Urinary bladder (tissue), 4 donors: ENCODE measurements around the gene SLC12A3. TPM values are rescaled to one million over a fixed set of nuclear protein-coding genes. Genes with fewer than 3 reads are reported as not detected.

Experiments used
- DNase-seq: peaks from one replicate; pipeline ENCODE4 v3.0.0-alpha.2; 2015; ENCODE audit errors: extremely low spot score
- H3K27ac ChIP-seq: one replicate; pipeline ENCODE4 v1.5.1; 2013; ENCODE audit warnings: low read depth, mild to moderate bottlenecking, moderate library complexity
- H3K36me3 ChIP-seq: one replicate; pipeline ENCODE4 v1.6.1; 2013; ENCODE audit warnings: mild to moderate bottlenecking, moderate library complexity; ENCODE audit not compliant: insufficient read depth
- H3K4me1 ChIP-seq: one replicate; pipeline ENCODE4 v1.6.1; 2013; ENCODE audit warnings: mild to moderate bottlenecking, moderate library complexity; ENCODE audit not compliant: insufficient read depth
- H3K4me3 ChIP-seq: one replicate; pipeline ENCODE4 v1.5.1; 2013; ENCODE audit warnings: low read depth, low read length
- WGBS: extraction: QIAGEN DNeasy Blood & Tissue Kit; methylation state at CpG from one replicate; pipeline ENCODE4 v1.1.7; 2013; 5-methylcytosine and 5-hydroxymethylcytosine counted together
- polyA plus RNA-seq: library from polyadenylated mRNA; stranded (reverse); fragments of 200-250 nt; gene quantifications from one replicate; pipeline ENCODE4 v1.2.3, GENCODE V29; 2013
- total RNA-seq: library from RNA; depleted of rRNA; stranded (reverse); fragments of >200 nt; gene quantifications from one replicate; pipeline ENCODE4 v1.2.3, GENCODE V29; 2014
- donor health status: healthy with polysubstance abuse.
- donor health status: healthy.

The SLC12A3 gene
- 0.16 TPM for total RNA-seq
- 0.06 TPM for polyA plus RNA-seq

GRCh38 chr16:56864960-56865359, at the start of gene SLC12A3:
Gene SLC12A3, plus strand, starts transcription at chr16:56865207. Its CDS starts 29 bp downstream, at chr16:56865236.
- no peak within 1 kb of the TSS for H3K4me3 ChIP-seq
- no peaks in the 10 kb centered on the region for H3K4me1 ChIP-seq
- H3K36me3 ChIP-seq, result no peaks in the 10 kb centered on the region
- no peak within 1 kb of the TSS for H3K27ac ChIP-seq
- DNase-seq, result no peak
- 73% methylated on average over 12 of the region's 12 CpGs for WGBS

GRCh38 chr16:56815721-56816120, 49.3 kb upstream of the SLC12A3 start:
- no peaks in the 10 kb centered on the region for H3K4me1 ChIP-seq
- no peaks in the 10 kb centered on the region for H3K36me3 ChIP-seq
- no peak overlapping the region for H3K27ac ChIP-seq
- DNase-seq, result no peak
- H3K4me3 ChIP-seq, result no peak overlapping the region

GRCh38 chr16:56817056-56817455, 48.0 kb upstream of the SLC12A3 start:
- Histone ChIP-seq H3K4me3 (no peak overlapping the region), H3K36me3 (no peaks in the 10 kb centered on the region), H3K27ac (no peak overlapping the region), H3K4me1 (no peaks in the 10 kb centered on the region)
- no peak for DNase-seq

- Histone ChIP-seq H3K27ac (no peak overlapping the region), H3K36me3 (no peaks in the 10 kb centered on the region), H3K4me3 (no peak overlapping the region), H3K4me1 (no peaks in the 10 kb centered on the region)
- WGBS, result 93% methylated on average over 1 of the region's 1 CpG
- no peak for DNase-seq
These were observed 47.1 kb upstream of the SLC12A3 start for GRCh38 chr16:56817938-56818337.

- DNase-seq, result no peak
- Histone ChIP-seq H3K4me3 (no peak overlapping the region), H3K4me1 (no peaks in the 10 kb centered on the region), H3K27ac (no peak overlapping the region), H3K36me3 (no peaks in the 10 kb centered on the region)
- WGBS, result 88% methylated on average over 12 of the region's 12 CpGs
These were observed 41.8 kb upstream of the SLC12A3 start for GRCh38 chr16:56823081-56823733.

GRCh38 chr16:56824331-56824730, 40.7 kb upstream of the SLC12A3 start:
- 77% methylated on average over 3 of the region's 3 CpGs for WGBS
- Histone ChIP-seq H3K4me3 (no peak overlapping the region), H3K27ac (no peak overlapping the region), H3K36me3 (no peaks in the 10 kb centered on the region), H3K4me1 (no peaks in the 10 kb centered on the region)
- DNase-seq, result no peak

GRCh38 chr16:56824804-56825203, 40.2 kb upstream of the SLC12A3 start:
- no peak overlapping the region for H3K4me3 ChIP-seq
- no peaks in the 10 kb centered on the region for H3K36me3 ChIP-seq
- no peak for DNase-seq
- H3K4me1 ChIP-seq, result no peaks in the 10 kb centered on the region
- WGBS, result 93% methylated on average over 3 of the region's 3 CpGs
- no peak overlapping the region for H3K27ac ChIP-seq

- Histone ChIP-seq H3K27ac (no peak overlapping the region), H3K36me3 (no peaks in the 10 kb centered on the region), H3K4me1 (no peaks in the 10 kb centered on the region), H3K4me3 (no peak overlapping the region)
- DNase-seq, result no peak
These were observed 39.2 kb upstream of the SLC12A3 start for GRCh38 chr16:56825826-56826225.

GRCh38 chr16:56828647-56829046, 36.4 kb upstream of the SLC12A3 start:
- H3K4me1 ChIP-seq, result no peaks in the 10 kb centered on the region
- H3K36me3 ChIP-seq, result no peaks in the 10 kb centered on the region
- 98% methylated on average over 1 of the region's 1 CpG for WGBS

GRCh38 chr16:56830669-56831068, 34.3 kb upstream of the SLC12A3 start:
- H3K4me1 ChIP-seq, result no peaks in the 10 kb centered on the region
- no peak overlapping the region for H3K4me3 ChIP-seq
- 62% methylated on average over 2 of the region's 2 CpGs for WGBS
- DNase-seq, result no peak
- H3K36me3 ChIP-seq, result no peaks in the 10 kb centered on the region
- H3K27ac ChIP-seq, result no peak overlapping the region

More at GRCh38 chr16:56828647-56829046, 36.4 kb upstream of the SLC12A3 start:
- Histone ChIP-seq H3K4me3 (no peak overlapping the region), H3K27ac (no peak overlapping the region)
- no peak for DNase-seq

GRCh38 chr16:56832768-56833167, 32.2 kb upstream of the SLC12A3 start:
- no peaks in the 10 kb centered on the region for H3K4me1 ChIP-seq
- H3K4me3 ChIP-seq, result no peak overlapping the region
- H3K36me3 ChIP-seq, result no peaks in the 10 kb centered on the region
- no peak for DNase-seq
- no peak overlapping the region for H3K27ac ChIP-seq

GRCh38 chr16:56833243-56833970, 31.6 kb upstream of the SLC12A3 start:
- Histone ChIP-seq H3K27ac (no peak overlapping the region), H3K4me3 (no peak overlapping the region), H3K36me3 (no peaks in the 10 kb centered on the region), H3K4me1 (no peaks in the 10 kb centered on the region)
- DNase-seq, result no peak
- WGBS, result 89% methylated on average over 9 of the region's 9 CpGs

GRCh38 chr16:56835320-56835719, 29.7 kb upstream of the SLC12A3 start:
- Histone ChIP-seq H3K4me3 (no peak overlapping the region), H3K36me3 (peaks cover 2% of the 10 kb centered on the region), H3K27ac (no peak overlapping the region), H3K4me1 (no peaks in the 10 kb centered on the region)
- 90% methylated on average over 2 of the region's 2 CpGs for WGBS
- DNase-seq, result no peak

GRCh38 chr16:56836410-56837230, 28.4 kb upstream of the SLC12A3 start:
- WGBS, result 78% methylated on average over 5 of the region's 5 CpGs
- peaks cover 2% of the 10 kb centered on the region for H3K36me3 ChIP-seq
- no peak for DNase-seq
- H3K27ac ChIP-seq, result no peak overlapping the region
- H3K4me3 ChIP-seq, result no peak overlapping the region
- no peaks in the 10 kb centered on the region for H3K4me1 ChIP-seq
